Bone marrow (tissue), 2 donors: ENCODE measurements around the gene GUCA2B.

Source experiments
- DNase-seq, 2 donors: peaks; one replicate each; lab custom pipeline; 2025; lab: John Stamatoyannopoulos, UW

Gene GUCA2B

GRCh38 chr1:42189931-42190853 is 37.0 kb downstream of the GUCA2B start:
- no peak for DNase-seq

- no peak for DNase-seq
These were observed 38.1 kb downstream of the GUCA2B start for GRCh38 chr1:42191319-42191718.

- DNase-seq: no peak
These were observed 38.9 kb downstream of the GUCA2B start for GRCh38 chr1:42192106-42192505.

- DNase-seq: no peak
These were observed 42.6 kb downstream of the GUCA2B start for GRCh38 chr1:42195841-42196240.

GRCh38 chr1:42198251-42198650 is 45.0 kb downstream of the GUCA2B start:
- DNase-seq: no peak

- DNase-seq: no peak
These were observed 48.8 kb downstream of the GUCA2B start for GRCh38 chr1:42201986-42202385.
